HUES48 (cell line): Measurements from ENCODE around the gene ALS2CL.

ENCODE experiments used
- H3K27ac ChIP-seq: one replicate; pipeline ENCODE4 v1.7.0; 2013; ENCODE audit warnings: low read depth, low read length, inconsistent platforms
- H3K27me3 ChIP-seq: 2 replicates; pipeline ENCODE4 v1.6.1; 2013; ENCODE audit warnings: mild to moderate bottlenecking, low read length; ENCODE audit not compliant: control insufficient read depth, insufficient read depth
- H3K36me3 ChIP-seq: 2 replicates; pipeline ENCODE4 v1.6.1; 2013; ENCODE audit warnings: low read length; ENCODE audit not compliant: control insufficient read depth, insufficient read depth
- H3K4me1 ChIP-seq: 2 replicates; pipeline ENCODE4 v1.6.1; 2013; ENCODE audit warnings: mild to moderate bottlenecking, low read length; ENCODE audit not compliant: control insufficient read depth, insufficient read depth
- H3K4me3 ChIP-seq: 2 replicates; pipeline ENCODE4 v1.5.1; 2013; ENCODE audit warnings: mild to moderate bottlenecking, low read depth, low read length
- H3K9ac ChIP-seq: 2 replicates; pipeline ENCODE4 v1.6.1; 2013; ENCODE audit warnings: mild to moderate bottlenecking, low read depth, low read length, moderate library complexity
- H3K9me3 ChIP-seq: 2 replicates; pipeline ENCODE4 v1.6.1; 2013; ENCODE audit warnings: low read length; ENCODE audit not compliant: control insufficient read depth, insufficient read depth

The ALS2CL gene

DNA sequence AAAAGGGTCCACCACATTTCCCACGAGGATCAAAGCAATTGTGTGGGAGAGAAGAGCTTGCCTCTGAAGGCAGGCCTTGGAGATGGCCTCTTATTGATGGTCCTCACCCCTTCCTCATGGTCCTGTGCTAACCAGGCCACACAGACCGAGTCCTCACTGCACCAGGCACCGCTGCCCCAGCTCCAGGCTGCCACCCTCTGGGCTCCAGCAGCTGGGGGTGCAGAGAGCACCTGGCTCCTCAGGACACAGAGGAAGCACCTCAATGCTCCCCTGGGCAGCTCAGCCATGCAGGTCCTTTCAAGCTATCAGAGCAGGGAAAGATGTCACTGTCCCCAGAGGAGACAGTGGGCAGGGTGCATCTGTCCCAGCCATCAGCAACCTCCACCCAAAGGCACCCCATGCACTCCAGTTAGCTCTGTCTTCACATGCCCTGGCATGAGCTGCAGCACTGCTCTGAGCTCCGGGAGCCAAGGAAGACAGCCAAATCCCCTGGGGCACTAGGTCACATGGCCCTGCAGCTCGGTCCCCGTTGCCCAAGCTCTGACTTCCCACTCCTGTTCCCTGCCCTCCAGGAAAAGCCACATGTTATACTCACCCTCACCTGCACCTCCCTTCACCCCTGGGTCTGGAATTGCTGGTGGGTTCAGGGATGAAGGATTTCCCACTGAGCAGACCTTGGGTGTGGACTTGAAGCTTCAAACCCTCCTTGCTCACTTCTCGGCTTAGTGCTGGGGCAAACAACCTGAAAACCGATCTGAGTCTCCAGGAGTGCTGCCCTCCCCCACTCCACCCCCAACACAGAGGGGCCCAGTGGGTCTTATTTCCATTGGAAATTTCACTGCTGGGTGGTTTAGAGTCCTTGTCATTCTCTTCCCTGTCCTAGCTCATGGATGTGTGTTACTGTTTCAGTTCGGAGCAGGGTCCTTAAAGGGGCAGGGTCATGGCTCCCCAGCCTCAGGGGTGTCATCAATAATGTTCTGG, 32.6 kb downstream of the ALS2CL start:
- H3K27me3 ChIP-seq = no peaks in the 10 kb centered on the region
- H3K27ac ChIP-seq = no peak overlapping the region
- no peak overlapping the region for H3K9ac ChIP-seq
- H3K36me3 ChIP-seq = no peaks in the 10 kb centered on the region
- no peaks in the 10 kb centered on the region for H3K9me3 ChIP-seq
- peaks cover 58% of the 10 kb centered on the region for H3K4me1 ChIP-seq
- no peak overlapping the region for H3K4me3 ChIP-seq

- Histone ChIP-seq H3K27me3 (no peaks in the 10 kb centered on the region), H3K9ac (no peak overlapping the region), H3K27ac (no peak overlapping the region), H3K36me3 (no peaks in the 10 kb centered on the region), H3K9me3 (no peaks in the 10 kb centered on the region), H3K4me3 (no peak overlapping the region), H3K4me1 (peaks cover 58% of the 10 kb centered on the region)
Observed at GRCh38 chr3:46660003-46660402, 33.5 kb downstream of the ALS2CL start.

DNA sequence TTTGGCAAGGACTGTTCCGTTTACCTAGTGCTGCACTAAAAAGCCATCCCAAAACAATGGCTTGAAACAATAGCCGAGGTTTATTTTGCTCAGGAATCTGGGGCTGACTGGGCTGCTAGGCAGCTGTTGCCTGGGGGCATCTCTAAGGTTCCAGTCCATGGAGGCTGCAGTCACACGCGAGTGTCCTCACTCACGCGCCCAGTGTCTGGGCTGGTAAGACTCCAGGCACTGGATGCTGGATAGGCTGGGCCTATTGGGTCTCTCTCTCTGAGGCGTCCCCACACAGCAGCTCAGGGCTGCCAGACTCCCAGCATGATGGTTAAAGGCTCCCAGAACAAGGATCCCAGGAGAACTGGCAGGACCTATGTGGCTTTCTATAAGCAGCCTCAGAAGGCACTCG, 34.2 kb downstream of the ALS2CL start:
- H3K9ac ChIP-seq = no peak overlapping the region
- no peaks in the 10 kb centered on the region for H3K36me3 ChIP-seq
- no peak overlapping the region for H3K4me3 ChIP-seq
- H3K9me3 ChIP-seq = no peaks in the 10 kb centered on the region
- peaks cover 61% of the 10 kb centered on the region for H3K4me1 ChIP-seq
- H3K27ac ChIP-seq = peak overlapping the region; percentile 0
- H3K27me3 ChIP-seq = no peaks in the 10 kb centered on the region

- H3K9me3 ChIP-seq = peaks cover 3% of the 10 kb centered on the region; the same call in 1 of the 2 replicates
- no peaks in the 10 kb centered on the region for H3K27me3 ChIP-seq
- H3K9ac ChIP-seq = no peak overlapping the region
- no peaks in the 10 kb centered on the region for H3K36me3 ChIP-seq
- H3K27ac ChIP-seq = no peak overlapping the region
- peaks cover 49% of the 10 kb centered on the region for H3K4me1 ChIP-seq
- no peak overlapping the region for H3K4me3 ChIP-seq
Observed at GRCh38 chr3:46656778-46657556, 36.5 kb downstream of the ALS2CL start.

GRCh38 chr3:46655271-46655670, 38.2 kb downstream of the ALS2CL start:
- peaks cover 32% of the 10 kb centered on the region for H3K4me1 ChIP-seq
- H3K27ac ChIP-seq = no peak overlapping the region
- H3K36me3 ChIP-seq = no peaks in the 10 kb centered on the region
- H3K9me3 ChIP-seq = peaks cover 6% of the 10 kb centered on the region; the same call in 1 of the 2 replicates
- no peak overlapping the region for H3K4me3 ChIP-seq
- no peak overlapping the region for H3K9ac ChIP-seq
- no peaks in the 10 kb centered on the region for H3K27me3 ChIP-seq

- no peaks in the 10 kb centered on the region for H3K36me3 ChIP-seq
- H3K4me1 ChIP-seq = peaks cover 6% of the 10 kb centered on the region; the same call in 1 of the 2 replicates
- H3K4me3 ChIP-seq = no peak overlapping the region
- H3K27ac ChIP-seq = no peak overlapping the region
- H3K9ac ChIP-seq = no peak overlapping the region
- no peaks in the 10 kb centered on the region for H3K27me3 ChIP-seq
- peaks cover 6% of the 10 kb centered on the region; the same call in 1 of the 2 replicates for H3K9me3 ChIP-seq
Observed at GRCh38 chr3:46651084-46651483, 42.4 kb downstream of the ALS2CL start.

DNA sequence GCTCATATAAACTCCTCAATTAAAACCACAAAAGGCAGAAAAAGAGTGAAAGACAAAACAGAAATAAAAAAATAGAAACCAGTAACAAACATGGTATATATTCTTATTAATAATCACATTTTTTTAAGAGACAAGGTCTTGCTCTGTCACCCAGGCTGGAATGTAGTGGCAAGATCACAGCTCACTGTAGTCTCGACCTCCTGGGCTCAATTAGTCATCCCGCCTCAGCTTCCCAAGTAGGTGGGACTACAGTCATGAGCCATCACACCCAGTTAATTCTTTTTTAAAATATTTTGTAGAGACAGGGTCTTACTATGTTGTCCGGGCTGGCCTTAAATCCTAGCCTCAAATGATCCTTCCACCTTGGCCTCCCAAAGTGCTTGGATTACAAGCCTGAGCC, 44.0 kb downstream of the ALS2CL start:
- Histone ChIP-seq H3K4me1 (peaks cover 5% of the 10 kb centered on the region; the same call in 1 of the 2 replicates), H3K4me3 (no peak overlapping the region), H3K36me3 (no peaks in the 10 kb centered on the region), H3K27ac (no peak overlapping the region), H3K27me3 (no peaks in the 10 kb centered on the region), H3K9ac (no peak overlapping the region), H3K9me3 (peaks cover 6% of the 10 kb centered on the region; the same call in 1 of the 2 replicates)

GRCh38 chr3:46648096-46648495, 45.4 kb downstream of the ALS2CL start:
- Histone ChIP-seq H3K9me3 (peaks cover 6% of the 10 kb centered on the region; the same call in 1 of the 2 replicates), H3K4me3 (no peak overlapping the region), H3K9ac (no peak overlapping the region), H3K4me1 (no peaks in the 10 kb centered on the region), H3K27me3 (no peaks in the 10 kb centered on the region), H3K27ac (no peak overlapping the region), H3K36me3 (no peaks in the 10 kb centered on the region)

DNA sequence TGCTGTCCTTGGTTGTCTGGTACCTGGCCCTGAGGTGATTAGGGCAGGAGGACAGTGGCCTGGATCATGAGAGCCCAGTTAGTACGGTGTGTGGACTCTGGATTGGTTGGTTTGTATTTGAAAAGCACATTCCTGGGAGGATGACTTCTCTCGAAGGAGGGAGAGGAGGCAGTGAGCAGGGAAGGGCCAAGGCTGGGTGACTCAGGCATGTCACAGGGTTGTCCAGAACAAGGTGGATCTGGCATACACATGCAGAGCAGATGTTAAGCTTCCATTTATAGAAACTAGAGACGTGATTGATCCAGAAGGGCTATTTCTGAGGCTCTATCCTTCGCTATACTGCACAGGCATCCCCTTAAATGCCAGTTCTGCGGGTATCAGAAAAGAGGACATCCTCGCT, 46.8 kb downstream of the ALS2CL start:
- Histone ChIP-seq H3K4me1 (no peaks in the 10 kb centered on the region), H3K27ac (no peak overlapping the region), H3K4me3 (no peak overlapping the region), H3K9me3 (0 out of 2 replicates have a peak, but pooled peaks cover under 1% of the 10 kb centered on the region), H3K9ac (no peak overlapping the region), H3K27me3 (no peaks in the 10 kb centered on the region), H3K36me3 (no peaks in the 10 kb centered on the region)

DNA sequence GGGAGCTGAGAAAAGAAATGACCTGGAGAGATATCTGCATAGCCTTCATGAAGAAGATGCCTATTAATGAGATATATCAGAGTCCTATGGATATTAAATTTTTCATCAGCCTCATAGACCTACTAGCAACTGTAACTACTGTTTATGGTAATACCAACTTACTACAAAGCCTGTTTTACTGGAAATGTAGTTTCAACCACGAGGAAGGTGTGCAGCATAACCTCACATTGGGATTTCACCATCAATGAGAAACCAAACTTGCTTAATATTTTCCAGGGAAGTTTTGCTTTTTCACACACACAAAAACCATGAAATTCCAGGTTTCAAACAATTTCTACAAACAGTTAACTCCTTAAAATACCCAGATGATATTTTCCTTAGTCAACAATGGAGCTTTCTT, 49.8 kb downstream of the ALS2CL start:
- no peaks in the 10 kb centered on the region for H3K9me3 ChIP-seq
- H3K4me1 ChIP-seq = no peaks in the 10 kb centered on the region
- H3K27me3 ChIP-seq = no peaks in the 10 kb centered on the region
- no peak overlapping the region for H3K9ac ChIP-seq
- no peak overlapping the region for H3K27ac ChIP-seq
- no peaks in the 10 kb centered on the region for H3K36me3 ChIP-seq
- H3K4me3 ChIP-seq = no peak overlapping the region

GRCh38 chr3:46642971-46643370, 50.5 kb downstream of the ALS2CL start:
- Histone ChIP-seq H3K9me3 (no peaks in the 10 kb centered on the region), H3K27ac (no peak overlapping the region), H3K27me3 (no peaks in the 10 kb centered on the region), H3K36me3 (no peaks in the 10 kb centered on the region), H3K9ac (no peak overlapping the region), H3K4me1 (no peaks in the 10 kb centered on the region), H3K4me3 (no peak overlapping the region)
